Activated gamma-delta T cell treated with anti-CD3 and anti-CD28 coated beads, Interleukin-2, amount 50 U/mL, for 16 hours (primary cell): ENCODE measurements around the gene TNS3.

Experiments used
- DNase-seq: peaks from one replicate; pipeline ENCODE4 v3.0.0-alpha.2; 2020; ENCODE audit warnings: low read depth

The TNS3 gene

DNA sequence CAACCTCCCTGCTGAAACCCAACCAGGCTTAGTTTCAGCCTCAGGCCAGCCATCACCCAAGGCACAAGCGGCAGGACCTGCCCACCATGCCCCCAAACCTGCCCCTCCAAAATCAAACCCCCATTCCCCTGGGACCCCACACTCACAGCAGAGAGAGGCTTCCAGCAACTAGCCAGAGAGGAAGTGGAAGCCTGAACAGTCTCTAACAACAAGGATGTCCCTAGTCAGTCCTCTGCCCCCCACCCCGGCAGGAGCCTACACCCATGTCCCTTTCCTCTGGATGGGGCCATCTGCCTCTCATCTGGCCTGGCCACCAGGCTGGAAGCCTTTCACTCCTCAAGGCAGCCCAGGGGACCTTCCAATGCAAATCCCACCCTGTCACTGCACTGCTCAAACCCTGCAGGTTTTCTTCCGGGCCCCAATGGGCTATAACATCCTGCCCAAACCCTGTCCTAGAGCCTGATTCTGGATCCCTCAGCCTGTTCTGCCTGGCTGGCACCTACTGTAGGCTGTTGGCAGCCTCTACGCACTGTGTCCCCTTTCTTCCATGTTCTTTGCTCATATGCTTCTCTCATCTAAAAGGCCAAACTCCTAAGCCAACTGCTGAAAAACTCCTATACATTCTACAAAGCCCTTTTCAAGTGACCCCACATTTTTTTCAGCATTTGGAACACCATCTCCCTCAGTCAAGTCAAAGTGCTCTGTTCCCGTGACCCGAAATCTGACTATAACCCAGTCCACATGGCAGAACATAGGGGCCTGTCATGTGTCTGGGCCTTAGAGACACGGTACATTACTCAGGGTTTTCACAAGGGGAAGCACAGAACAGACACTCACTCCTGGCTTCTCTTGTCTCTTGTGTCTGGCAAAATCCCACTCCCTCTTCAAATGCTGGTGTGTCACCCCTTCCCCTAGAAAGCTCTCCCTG, 253.3 kb downstream of the TNS3 start:
- no peak for DNase-seq

GRCh38 chr7:47327698-47328391, 254.1 kb downstream of the TNS3 start:
- no peak for DNase-seq

DNA sequence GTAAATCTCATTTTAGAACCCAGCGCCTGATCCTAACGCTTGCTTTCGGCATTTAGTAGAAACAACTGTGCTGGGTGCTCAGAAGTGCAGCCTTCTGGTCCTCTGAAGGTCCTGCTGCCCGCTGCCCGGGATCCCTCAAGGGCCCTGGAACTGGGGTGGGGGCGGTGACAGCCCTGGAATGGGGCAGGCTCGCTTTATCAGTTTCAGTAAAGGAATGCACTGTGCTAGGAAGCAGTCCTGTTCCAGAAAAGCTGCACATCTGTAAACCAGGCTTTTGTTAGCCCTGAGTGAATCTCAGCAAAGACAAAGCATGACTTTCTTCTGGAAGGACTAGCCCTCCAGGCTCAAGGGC, 254.6 kb downstream of the TNS3 start:
- no peak for DNase-seq

- no peak for DNase-seq
Observed at GRCh38 chr7:47326808-47327207, 255.1 kb downstream of the TNS3 start.

DNA sequence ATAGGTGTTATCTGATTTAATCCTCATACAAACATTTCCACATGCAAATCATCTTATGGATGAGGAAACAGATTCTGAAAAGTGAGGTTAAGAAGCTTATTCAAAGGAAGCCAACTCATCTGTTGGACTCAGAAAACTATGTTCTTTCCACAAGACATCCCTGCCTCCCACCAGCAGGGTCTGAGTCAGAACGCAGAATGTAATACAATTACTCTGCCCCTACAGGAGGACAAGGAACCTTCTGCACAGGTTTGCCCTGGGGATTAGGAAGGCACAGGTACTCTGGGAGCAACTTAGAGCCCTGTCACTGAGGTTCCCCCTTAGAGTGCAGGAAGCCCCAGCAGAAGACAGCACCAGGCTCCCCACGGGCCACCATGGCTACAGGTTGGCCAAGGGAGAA, 255.7 kb downstream of the TNS3 start:
- DNase-seq: no peak

- DNase-seq: no peak
Observed at GRCh38 chr7:47325337-47325736, 256.6 kb downstream of the TNS3 start.

GRCh38 chr7:47323904-47324303, 258.0 kb downstream of the TNS3 start:
- no peak for DNase-seq

DNA sequence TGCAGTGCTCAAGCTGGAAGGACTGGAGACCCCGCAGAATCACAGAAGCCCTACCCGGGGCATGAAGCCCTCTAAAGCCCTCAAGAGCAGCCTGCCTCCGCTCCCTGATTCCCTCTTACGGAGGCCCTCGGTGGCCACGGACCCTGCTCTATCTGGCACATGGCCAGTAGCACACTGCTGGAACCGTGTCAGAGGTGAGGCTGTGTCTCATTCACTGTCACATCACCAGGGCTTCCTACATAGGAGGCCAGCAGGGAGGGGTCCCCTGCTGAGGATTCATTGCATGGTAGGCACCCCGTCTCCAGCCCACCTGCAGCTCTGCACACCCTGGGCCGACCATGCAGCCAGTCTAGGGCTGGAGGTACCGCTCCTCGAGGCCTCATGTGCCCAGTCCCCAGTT, 259.2 kb downstream of the TNS3 start:
- no peak for DNase-seq

- DNase-seq: no peak
Observed at GRCh38 chr7:47320296-47320695, 261.6 kb downstream of the TNS3 start.

DNA sequence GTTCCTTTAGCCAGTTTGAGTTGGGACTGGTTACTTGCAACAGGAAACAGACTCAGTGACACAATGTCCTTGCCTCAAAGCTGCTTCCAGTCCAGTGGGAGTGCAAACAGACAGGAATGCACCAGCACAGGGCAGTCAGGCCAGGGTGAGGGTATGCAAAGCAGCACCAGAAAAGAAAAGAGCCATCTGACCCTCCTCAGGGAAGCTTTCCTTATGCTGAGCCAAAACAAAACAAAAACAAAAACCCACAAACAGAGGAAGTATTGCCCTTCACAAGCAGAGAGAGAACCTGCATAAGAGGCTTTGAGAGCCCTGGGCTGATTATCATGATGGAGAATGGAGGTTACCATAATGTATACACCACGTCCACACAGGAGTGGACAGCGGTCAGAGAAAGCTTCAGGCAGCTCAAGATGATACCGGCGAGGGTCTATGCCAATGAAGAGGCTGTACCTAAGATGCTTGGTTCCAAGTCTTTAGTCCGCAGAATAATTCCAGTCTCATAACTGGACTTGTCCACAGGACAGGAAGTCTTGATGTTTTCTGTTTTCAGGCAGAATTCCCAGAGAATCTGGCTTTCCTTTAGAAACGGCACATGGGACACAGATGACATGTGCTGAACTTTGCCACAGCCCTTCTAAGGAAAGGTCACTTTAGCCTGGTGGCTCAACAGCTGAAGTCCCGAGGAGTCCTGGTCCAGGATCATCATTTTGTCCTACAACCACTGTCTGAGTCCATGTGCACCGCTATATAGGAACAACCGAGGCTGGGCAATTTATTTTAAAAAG, 263.3 kb downstream of the TNS3 start:
- no peak for DNase-seq

- DNase-seq: no peak
Observed at GRCh38 chr7:47317487-47317886, 264.4 kb downstream of the TNS3 start.

DNA sequence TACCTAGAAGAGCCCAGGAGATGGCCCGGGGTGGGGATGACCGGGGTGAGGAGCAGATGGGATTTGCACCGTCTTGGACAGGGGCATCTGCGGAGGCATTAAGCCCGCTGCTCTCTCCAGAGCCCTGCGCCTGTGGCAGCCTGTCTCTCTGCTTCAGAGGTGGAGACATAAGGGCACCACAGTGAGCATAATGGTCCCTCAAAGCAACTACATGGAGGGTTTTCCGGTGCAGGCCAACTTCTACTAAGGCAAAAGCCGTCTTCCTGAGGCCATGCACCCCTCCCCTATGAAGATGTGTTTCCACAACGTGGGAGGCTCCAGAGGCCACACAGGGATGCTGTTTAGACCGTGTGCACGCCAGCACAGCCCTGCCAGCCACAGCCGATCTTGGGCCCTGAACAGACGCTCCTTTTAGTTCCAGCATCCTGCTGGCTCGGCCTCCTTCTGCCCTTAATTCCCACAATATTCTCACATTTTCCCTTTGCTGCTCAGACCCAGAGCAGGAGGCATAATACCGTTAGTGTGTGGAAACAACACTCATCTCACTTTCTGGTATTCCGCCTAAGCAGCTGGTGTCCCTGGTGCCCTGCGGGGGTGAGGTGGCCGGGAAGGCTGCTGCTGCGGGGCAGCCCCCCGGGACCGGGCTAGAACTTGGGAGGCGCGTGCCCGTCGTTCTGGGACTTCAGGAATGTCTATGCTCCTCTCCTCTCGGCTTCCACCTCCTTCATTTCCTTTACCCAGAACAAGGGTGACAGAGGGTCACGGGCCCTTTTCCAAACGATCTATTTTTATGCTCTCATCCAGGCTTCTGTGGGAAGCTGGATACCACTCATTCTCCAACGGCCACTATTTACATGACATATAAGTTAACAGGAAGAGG, 266.9 kb downstream of the TNS3 start:
- DNase-seq: no peak

DNA sequence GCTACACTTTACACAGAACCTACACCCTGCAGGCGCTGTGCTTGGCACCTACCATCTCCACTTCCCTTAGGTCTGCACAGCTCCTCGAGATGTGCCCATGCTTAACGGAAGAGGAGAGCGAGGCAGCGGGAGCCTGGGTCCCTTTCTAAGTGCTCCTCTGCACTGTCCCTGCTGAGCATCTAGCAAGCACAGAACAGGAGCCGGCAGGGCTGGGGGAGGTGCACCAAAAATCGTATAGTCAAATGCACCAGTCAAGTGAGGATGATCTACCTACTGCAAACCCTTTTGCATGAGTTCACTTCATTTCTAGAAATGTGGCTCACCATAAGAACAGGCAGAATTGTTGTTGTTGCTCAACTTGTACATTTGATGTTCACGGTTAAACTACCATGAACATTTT, 267.7 kb downstream of the TNS3 start:
- DNase-seq: no peak

- DNase-seq: no peak
Observed at GRCh38 chr7:47313564-47313963, 268.3 kb downstream of the TNS3 start.

DNA sequence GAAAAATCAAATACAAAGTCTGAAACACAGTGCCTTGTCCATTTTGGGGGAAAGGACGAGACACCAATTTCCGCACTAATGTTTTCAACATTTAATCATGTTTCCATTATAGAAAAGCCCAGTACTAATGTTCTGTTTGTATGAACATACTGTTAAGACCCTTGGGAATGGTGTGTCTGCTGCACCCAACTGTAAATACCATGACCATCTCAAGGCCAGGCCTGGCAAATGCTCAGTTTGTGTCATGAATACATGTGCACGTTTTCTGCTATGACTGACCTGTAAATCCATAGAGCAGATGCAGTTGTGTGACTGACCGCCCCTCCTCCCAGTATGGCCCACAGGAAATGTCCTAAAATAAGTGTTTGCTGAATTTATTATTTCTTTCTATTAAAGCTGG, 270.0 kb downstream of the TNS3 start:
- no peak for DNase-seq

GRCh38 chr7:47310020-47310419, 271.9 kb downstream of the TNS3 start:
- DNase-seq: no peak

- no peak for DNase-seq
Observed at GRCh38 chr7:47308808-47309207, 273.1 kb downstream of the TNS3 start.

DNA sequence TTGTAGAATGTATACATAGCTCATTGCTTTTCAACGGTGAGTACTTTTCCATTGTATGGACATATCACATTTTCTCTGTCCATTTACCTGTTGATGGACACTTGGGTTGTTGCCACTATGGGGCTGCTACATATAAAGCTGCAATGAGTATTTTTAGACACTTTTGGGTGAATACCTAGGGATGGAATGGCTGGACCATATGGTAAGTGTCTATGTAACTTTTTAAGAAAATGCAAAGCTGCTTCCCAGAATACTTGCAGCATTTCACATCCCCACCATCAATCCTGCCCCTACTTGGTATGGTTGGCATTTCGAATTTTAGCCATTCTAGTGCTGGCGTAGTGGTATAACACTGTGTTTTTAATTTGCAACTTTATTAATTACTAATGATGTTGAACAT, 274.6 kb downstream of the TNS3 start:
- no peak for DNase-seq

GRCh38 chr7:47304727-47305719, 276.9 kb downstream of the TNS3 start:
- DNase-seq: no peak

GRCh38 chr7:47303695-47304453, 278.0 kb downstream of the TNS3 start:
- no peak for DNase-seq
